Activated CD8-positive, alpha-beta memory T cell treated with anti-CD3 and anti-CD28 coated beads, Interleukin-2, amount 10 ng/mL, durations not matched to agents 7 days and 5 days (primary cell): ENCODE measurements around the gene STIM1. TPM values are rescaled to one million over a fixed set of nuclear protein-coding genes. Genes with fewer than 3 reads are reported as not detected.

ENCODE experiments used
- ATAC-seq: fragments of 150-1000 bp; cut with Tn5 transposase; one replicate; pipeline ENCODE4 v1.10.0; 2021; ENCODE audit warnings: moderate library complexity
- CTCF ChIA-PET: fragments of 350-600 bp; sonication (Branson Sonifier 250); formaldehyde crosslinking; loops from one replicate; lab custom pipeline; 2021; ENCODE audit warnings: antibody characterized with exemption; lab: Charles Lee
- DNase-seq: peaks from one replicate; pipeline ENCODE4 v3.0.0-alpha.2; 2020
- H3K27ac Mint-ChIP-seq: one replicate; pipeline ENCODE4 v1.8.0; 2021; ENCODE audit warnings: mild to moderate bottlenecking, mixed read lengths
- H3K27me3 Mint-ChIP-seq: one replicate; pipeline ENCODE4 v1.8.0; 2021; ENCODE audit warnings: mixed read lengths
- H3K36me3 Mint-ChIP-seq: one replicate; pipeline ENCODE4 v1.8.0; 2021; ENCODE audit warnings: mild to moderate bottlenecking, mixed read lengths
- H3K4me1 Mint-ChIP-seq: one replicate; pipeline ENCODE4 v1.8.0; 2021; ENCODE audit warnings: mixed read lengths
- H3K4me3 Mint-ChIP-seq: one replicate; pipeline ENCODE4 v1.8.0; 2021; ENCODE audit warnings: mild to moderate bottlenecking, moderate library complexity, mixed read lengths
- H3K9me3 Mint-ChIP-seq: one replicate; pipeline ENCODE4 v1.8.0; 2022; ENCODE audit warnings: low read depth, mixed read lengths
- total RNA-seq, 2 experiments: library from RNA; stranded (reverse); gene quantifications; one replicate each; pipeline ENCODE4 v1.2.3, GENCODE V29; 2021

Gene STIM1
- total RNA-seq, 2 experiments from 2014 or later, result 83.5 to 104 TPM

DNA sequence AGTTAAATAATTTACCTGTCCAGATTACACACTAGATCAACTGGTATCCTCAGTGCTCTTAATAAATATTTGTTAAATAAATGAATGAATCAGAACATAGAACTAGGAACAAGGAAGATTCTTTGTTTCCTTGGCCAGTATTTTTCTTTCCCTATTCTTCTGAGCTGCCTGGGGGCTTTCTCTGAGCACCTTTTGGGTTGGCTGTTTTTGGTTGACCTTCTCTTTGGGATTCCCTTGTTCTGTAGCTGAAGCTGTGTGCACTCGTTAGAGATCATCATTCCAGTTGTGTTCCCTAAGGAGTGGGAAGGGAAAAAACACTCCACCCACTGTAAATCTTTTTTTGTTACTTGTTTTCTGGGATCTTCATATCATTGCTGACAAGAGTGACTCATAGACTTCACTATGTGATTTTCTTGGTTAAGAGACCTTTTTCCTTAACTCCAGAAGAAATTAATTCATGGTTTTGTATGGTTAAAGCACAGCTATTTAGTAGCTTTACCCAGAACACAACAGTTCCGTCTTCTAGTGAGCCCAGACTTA lies 84.3 kb downstream of the STIM1 start:
- Mint-ChIP-seq H3K27ac (no peak overlapping the region), H3K4me3 (no peak overlapping the region), H3K9me3 (no peaks in the 10 kb centered on the region), H3K36me3 (peaks cover 23% of the 10 kb centered on the region), H3K4me1 (peaks cover 73% of the 10 kb centered on the region), H3K27me3 (no peaks in the 10 kb centered on the region)
- ATAC-seq (no peak), DNase-seq (no peak)
- CTCF ChIA-PET, result interaction anchor here (0.6 to 1.7 kb wide), 5 partner anchors 9 to 85 kb away, joined by 3 to 5 read pairs (median 5); partner anchors contain the start of gene STIM1

- Mint-ChIP-seq H3K4me3 (peak overlapping the region; percentile 21), H3K27me3 (no peaks in the 10 kb centered on the region), H3K27ac (peak overlapping the region; percentile 97)
Observed at GRCh38 chr11:3942160-3942955, 86.9 kb downstream of the STIM1 start.

GRCh38 chr11:3942956-3943497 lies 87.6 kb downstream of the STIM1 start:
- Mint-ChIP-seq H3K36me3 (peaks cover 37% of the 10 kb centered on the region), H3K4me1 (peaks cover 87% of the 10 kb centered on the region), H3K9me3 (peaks cover 2% of the 10 kb centered on the region), H3K4me3 (peak overlapping the region; percentile 21), H3K27me3 (no peaks in the 10 kb centered on the region), H3K27ac (peak overlapping the region; percentile 97)
- ATAC-seq (peak; percentile 11), DNase-seq (no peak)
- CTCF ChIA-PET, result interaction anchor here (0.5 to 5.0 kb wide), 21 partner anchors 8 to 130 kb away, joined by 3 to 44 read pairs (median 5); partner anchors contain the start of genes RHOG and STIM1

More at GRCh38 chr11:3942160-3942955, 86.9 kb downstream of the STIM1 start:
- peak; percentile 53 for ATAC-seq
- Mint-ChIP-seq H3K36me3 (peaks cover 36% of the 10 kb centered on the region), H3K4me1 (peaks cover 84% of the 10 kb centered on the region), H3K9me3 (peaks cover 2% of the 10 kb centered on the region)
- CTCF ChIA-PET, result interaction anchor here (0.5 to 5.0 kb wide), 24 partner anchors 9 to 130 kb away, joined by 3 to 44 read pairs (median 4); partner anchors contain the start of genes RHOG and STIM1
- peak; percentile 72 for DNase-seq

DNA sequence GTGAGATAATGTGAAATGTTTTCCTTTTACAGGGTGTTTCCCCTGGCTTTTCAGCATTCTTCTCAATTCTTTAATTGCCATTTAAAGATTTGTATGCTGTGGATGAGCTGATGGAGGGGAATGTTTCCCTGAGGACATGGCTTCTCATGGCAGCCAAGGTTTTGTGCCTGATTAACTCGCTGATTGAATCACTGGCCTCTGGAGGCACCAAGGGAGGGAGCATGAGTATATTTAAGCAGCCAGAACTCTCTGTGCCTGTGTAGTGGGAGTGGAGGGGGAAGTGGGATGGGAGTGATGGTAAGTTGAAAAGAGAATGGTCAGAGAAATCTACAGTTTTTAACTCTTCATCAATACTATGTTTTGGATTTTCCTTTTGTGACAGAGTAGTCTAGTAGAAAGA lies 88.7 kb downstream of the STIM1 start:
- Mint-ChIP-seq H3K4me1 (peaks cover 88% of the 10 kb centered on the region), H3K36me3 (peaks cover 39% of the 10 kb centered on the region), H3K9me3 (peaks cover 2% of the 10 kb centered on the region), H3K27ac (peak overlapping the region; percentile 70), H3K4me3 (no peak overlapping the region), H3K27me3 (no peaks in the 10 kb centered on the region)
- CTCF ChIA-PET, result interaction anchor here (0.6 to 5.0 kb wide), 4 partner anchors 25 to 129 kb away, joined by 3 to 44 read pairs (median 25); partner anchors contain the start of gene STIM1
- no peak for ATAC-seq
- DNase-seq, result no peak

GRCh38 chr11:3946455-3947017 lies 91.1 kb downstream of the STIM1 start:
- peak overlapping the region; percentile 98 for H3K27ac Mint-ChIP-seq
- DNase-seq (no peak), ATAC-seq (peak; percentile 28)
- peaks cover 41% of the 10 kb centered on the region for H3K36me3 Mint-ChIP-seq
- CTCF ChIA-PET, result interaction anchor here (1.0 to 6.7 kb wide), 5 partner anchors 12 to 97 kb away, joined by 4 to 62 read pairs (median 11); partner anchors contain the start of gene STIM1
- H3K27me3 Mint-ChIP-seq, result no peaks in the 10 kb centered on the region
- peak overlapping the region; percentile 70 for H3K4me3 Mint-ChIP-seq
- peaks cover 2% of the 10 kb centered on the region for H3K9me3 Mint-ChIP-seq
- peaks cover 94% of the 10 kb centered on the region for H3K4me1 Mint-ChIP-seq

- peak; percentile 88 for DNase-seq
- Mint-ChIP-seq H3K27me3 (no peaks in the 10 kb centered on the region), H3K9me3 (peaks cover 2% of the 10 kb centered on the region), H3K36me3 (peaks cover 41% of the 10 kb centered on the region), H3K4me3 (peak overlapping the region; percentile 70), H3K27ac (peak overlapping the region; percentile 98), H3K4me1 (peaks cover 94% of the 10 kb centered on the region)
- CTCF ChIA-PET, result interaction anchor here (1.0 to 6.7 kb wide), 4 partner anchors 12 to 98 kb away, joined by 4 to 62 read pairs (median 14); partner anchors contain the start of gene STIM1
- peak; percentile 80 for ATAC-seq
Observed at GRCh38 chr11:3947061-3947460, 91.6 kb downstream of the STIM1 start.

DNA sequence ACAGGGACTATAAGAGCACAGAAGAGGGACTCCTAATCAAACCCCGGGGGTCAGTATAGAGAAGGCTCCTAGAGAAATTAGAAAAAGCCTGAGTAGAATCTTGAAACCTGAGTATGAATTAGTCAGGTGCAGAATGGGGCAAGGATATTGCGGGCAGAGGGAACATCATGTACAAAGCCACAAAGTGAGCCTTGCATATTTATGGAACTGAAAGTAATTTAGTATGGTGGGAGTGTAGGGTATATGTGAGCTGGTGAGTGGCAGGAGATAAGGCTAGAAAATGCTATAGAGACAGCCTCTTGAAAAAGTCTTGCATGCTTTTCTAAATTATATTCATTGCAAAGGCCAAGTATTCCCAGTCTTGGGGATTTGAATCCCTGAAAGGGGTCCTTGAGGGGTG lies 93.7 kb downstream of the STIM1 start:
- DNase-seq (peak; percentile 74), ATAC-seq (peak; percentile 44)
- Mint-ChIP-seq H3K4me1 (peaks cover 93% of the 10 kb centered on the region), H3K4me3 (peak overlapping the region; percentile 50), H3K9me3 (peaks cover 2% of the 10 kb centered on the region), H3K27ac (peak overlapping the region; percentile 84), H3K27me3 (no peaks in the 10 kb centered on the region), H3K36me3 (peaks cover 43% of the 10 kb centered on the region)
- CTCF ChIA-PET, result interaction anchor here (0.8 to 6.7 kb wide), 6 partner anchors 11 to 100 kb away, joined by 3 to 62 read pairs (median 9); partner anchors contain the start of gene STIM1

GRCh38 chr11:3950996-3951660 lies 95.7 kb downstream of the STIM1 start:
- Mint-ChIP-seq H3K27ac (peak overlapping the region; percentile 85), H3K36me3 (peaks cover 31% of the 10 kb centered on the region), H3K4me1 (peaks cover 97% of the 10 kb centered on the region)

DNA sequence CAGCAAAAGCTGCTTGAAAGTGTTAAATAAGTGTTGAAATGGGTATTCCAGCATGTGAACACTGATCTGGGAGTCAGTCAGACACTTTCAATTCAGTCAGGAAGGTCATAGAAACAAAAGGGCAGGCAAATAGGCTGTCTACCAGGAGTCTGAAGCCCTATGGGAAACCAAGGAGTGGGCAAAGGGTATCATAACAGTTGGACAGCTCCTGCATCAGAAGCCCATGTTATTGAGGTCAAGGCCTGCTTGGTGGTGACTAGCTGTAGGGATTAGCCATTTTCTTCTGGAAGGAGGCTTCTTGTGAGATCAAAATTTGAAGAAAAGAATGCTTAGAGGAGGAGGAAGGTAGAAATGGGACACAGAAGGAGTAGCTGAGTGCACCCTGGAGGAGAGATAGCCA lies 97.3 kb downstream of the STIM1 start:
- DNase-seq, result no peak
- CTCF ChIA-PET, result interaction anchor here (0.9 to 6.7 kb wide), 5 partner anchors 10 to 120 kb away, joined by 3 to 62 read pairs (median 5); partner anchors contain the start of genes RHOG and STIM1
- H3K9me3 Mint-ChIP-seq, result no peaks in the 10 kb centered on the region
- ATAC-seq, result no peak
- peaks cover 24% of the 10 kb centered on the region for H3K36me3 Mint-ChIP-seq
- peaks cover 89% of the 10 kb centered on the region for H3K4me1 Mint-ChIP-seq
- no peaks in the 10 kb centered on the region for H3K27me3 Mint-ChIP-seq
- H3K27ac Mint-ChIP-seq, result peak overlapping the region; percentile 88
- no peak overlapping the region for H3K4me3 Mint-ChIP-seq

More at GRCh38 chr11:3950996-3951660, 95.7 kb downstream of the STIM1 start:
- ATAC-seq, result no peak
- peak overlapping the region; percentile 30 for H3K4me3 Mint-ChIP-seq
- no peak for DNase-seq
- no peaks in the 10 kb centered on the region for H3K27me3 Mint-ChIP-seq
- CTCF ChIA-PET, result interaction anchor here (1.9 to 6.7 kb wide), 4 partner anchors 9 to 121 kb away, joined by 5 to 62 read pairs (median 8); partner anchors contain the start of gene STIM1
- no peaks in the 10 kb centered on the region for H3K9me3 Mint-ChIP-seq

DNA sequence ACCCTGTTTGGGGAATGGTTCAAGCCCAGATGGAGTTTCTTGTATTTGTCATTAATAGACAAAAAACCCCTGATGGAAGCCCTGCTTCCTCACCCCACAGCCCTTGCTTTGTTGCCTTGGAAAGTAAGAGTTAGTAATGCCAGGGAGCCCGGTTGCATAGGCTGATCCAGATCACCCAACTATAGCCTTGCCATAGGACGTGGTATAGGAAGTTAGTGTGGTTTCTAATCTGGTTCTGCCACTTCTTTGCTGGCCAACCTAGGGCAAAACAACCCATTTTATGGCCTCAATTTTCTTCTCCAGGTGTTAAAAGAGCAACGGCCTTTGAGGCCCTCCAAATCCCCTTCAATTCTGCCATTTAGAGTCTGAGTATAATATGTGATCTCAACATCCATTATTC lies 97.9 kb downstream of the STIM1 start:
- ATAC-seq, result no peak
- no peak for DNase-seq
- CTCF ChIA-PET, result interaction anchor here (0.9 to 1.0 kb wide), 2 partner anchors 11 to 104 kb away, joined by 3 to 8 read pairs; no protein-coding TSS in a partner anchor
- peaks cover 22% of the 10 kb centered on the region for H3K36me3 Mint-ChIP-seq
- no peaks in the 10 kb centered on the region for H3K9me3 Mint-ChIP-seq
- H3K4me3 Mint-ChIP-seq, result peak overlapping the region; percentile 34
- peaks cover 90% of the 10 kb centered on the region for H3K4me1 Mint-ChIP-seq
- H3K27ac Mint-ChIP-seq, result peak overlapping the region; percentile 88
- no peaks in the 10 kb centered on the region for H3K27me3 Mint-ChIP-seq

DNA sequence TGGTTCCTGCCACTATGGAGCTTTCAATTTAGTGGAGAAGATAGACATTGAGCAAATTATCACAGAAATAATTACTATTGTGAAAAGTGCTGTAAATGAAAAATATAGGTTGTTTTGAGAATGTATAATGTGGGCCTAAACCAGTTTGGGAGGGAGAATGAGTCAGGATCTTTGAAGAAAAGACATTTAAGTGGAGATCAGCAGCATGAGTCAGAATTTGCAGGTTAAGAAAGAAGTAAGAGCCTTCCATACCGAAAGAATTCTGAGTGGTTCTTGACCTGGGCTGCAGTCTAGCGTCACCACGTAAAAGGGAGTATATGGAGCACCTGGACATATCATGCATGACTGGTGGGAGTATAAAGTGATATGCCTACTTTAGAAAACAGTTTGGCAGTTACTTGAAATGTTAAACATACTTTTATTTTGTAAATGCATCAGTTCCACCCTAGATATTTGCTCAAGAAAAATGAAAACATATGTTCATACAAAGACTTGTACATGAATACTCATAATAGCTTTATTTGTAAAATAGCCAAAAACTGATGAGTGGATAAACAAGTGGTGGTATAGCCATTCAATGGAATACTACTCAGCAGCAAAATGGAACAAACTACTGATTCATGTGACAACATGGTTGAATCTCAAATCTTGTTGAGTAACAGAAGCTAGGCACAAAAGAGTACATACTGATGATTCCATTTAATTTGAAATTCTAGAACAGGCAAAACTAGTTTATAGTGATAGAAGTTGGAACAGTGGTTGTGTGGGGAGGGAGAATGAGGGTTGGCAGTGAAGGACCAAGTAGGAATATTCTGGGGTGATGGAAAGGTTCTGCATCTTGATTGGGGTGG lies 99.2 kb downstream of the STIM1 start:
- ATAC-seq, result peak; percentile 27
- DNase-seq, result no peak
- Mint-ChIP-seq H3K27me3 (no peaks in the 10 kb centered on the region), H3K4me3 (peak overlapping the region; percentile 44), H3K4me1 (peaks cover 89% of the 10 kb centered on the region), H3K27ac (peak overlapping the region; percentile 88), H3K9me3 (no peaks in the 10 kb centered on the region), H3K36me3 (peaks cover 19% of the 10 kb centered on the region)
- CTCF ChIA-PET, result interaction anchor here (1.3 to 3.0 kb wide), 5 partner anchors 13 to 118 kb away, joined by 3 to 18 read pairs (median 7); partner anchors contain the start of gene STIM1
